OCI-LY7 (cell line): ENCODE results near the gene TMTC2.

Experiments
- CTCF ChIP-seq: fragments of 200-600 bp; sonication (generic); conservative IDR thresholded peaks from 2 replicates; pipeline ENCODE4 v1.5.1; 2014; ENCODE audit warnings: mild to moderate bottlenecking, antibody characterized with exemption, low read length, moderate library complexity, mixed read lengths
- EZH2phosphoT487 ChIP-seq: fragments of 200-600 bp; sonication (generic); IDR thresholded peaks from 2 replicates; pipeline ENCODE4 v1.6.1; 2018; ENCODE audit warnings: low read depth, borderline replicate concordance, mild to moderate bottlenecking, mixed run types, antibody characterized with exemption, low read length, moderate library complexity, mixed read lengths

GRCh38 chr12:83016218-83016835 is 329.6 kb downstream of the TMTC2 start:
- no peak for TF ChIP-seq CTCF
- TF ChIP-seq EZH2phosphoT487 = no peak
